Glutamatergic neuron (in vitro differentiated cells): ENCODE measurements around the gene TCF7L2. TPM values are rescaled to one million over a fixed set of nuclear protein-coding genes. Genes with fewer than 3 reads are reported as not detected.

ENCODE experiments used
- DNase-seq: peaks from one replicate; pipeline ENCODE4 v3.0.0; 2022
- H3K27ac Mint-ChIP-seq: one replicate; pipeline ENCODE4 v1.8.0; 2020; ENCODE audit warnings: mild to moderate bottlenecking, mixed read lengths, inconsistent platforms; ENCODE audit not compliant: unreplicated experiment
- H3K27me3 Mint-ChIP-seq: one replicate; pipeline ENCODE4 v1.8.0; 2020; ENCODE audit warnings: mild to moderate bottlenecking, moderate library complexity, mixed read lengths, inconsistent platforms; ENCODE audit not compliant: unreplicated experiment
- H3K36me3 Mint-ChIP-seq: one replicate; pipeline ENCODE4 v1.8.0; 2020; ENCODE audit warnings: mild to moderate bottlenecking, mixed read lengths, inconsistent platforms; ENCODE audit not compliant: unreplicated experiment
- H3K4me1 Mint-ChIP-seq: one replicate; pipeline ENCODE4 v1.8.0; 2020; ENCODE audit warnings: mild to moderate bottlenecking, low read depth, mixed read lengths, inconsistent platforms; ENCODE audit not compliant: unreplicated experiment
- H3K4me3 Mint-ChIP-seq: one replicate; pipeline ENCODE4 v1.8.0; 2020; ENCODE audit warnings: mild to moderate bottlenecking, mixed read lengths, inconsistent platforms; ENCODE audit not compliant: unreplicated experiment
- H3K9me3 Mint-ChIP-seq: one replicate; pipeline ENCODE4 v1.8.0; 2020; ENCODE audit warnings: mild to moderate bottlenecking, moderate library complexity, mixed read lengths, inconsistent platforms; ENCODE audit not compliant: unreplicated experiment
- total RNA-seq: library from RNA; stranded (reverse); fragmentation: NEBNext Ultra II Directional; extraction: Animal tissue kit (Norgen Biotek cat#: 25700); gene quantifications from one replicate; pipeline ENCODE4 v1.2.1, GENCODE V29; 2021; ENCODE audit not compliant: unreplicated experiment
- TF ChIP-seq, protein P1 (sequence below): fragments of 200-600 bp; sonication (generic); IDR thresholded peaks from one replicate; pipeline ENCODE4 v1.5.0; 2021; ENCODE audit not compliant: partially characterized antibody, unreplicated experiment

Gene TCF7L2
- total RNA-seq, 1 donor from 2014 or later: 5.0 TPM

DNA sequence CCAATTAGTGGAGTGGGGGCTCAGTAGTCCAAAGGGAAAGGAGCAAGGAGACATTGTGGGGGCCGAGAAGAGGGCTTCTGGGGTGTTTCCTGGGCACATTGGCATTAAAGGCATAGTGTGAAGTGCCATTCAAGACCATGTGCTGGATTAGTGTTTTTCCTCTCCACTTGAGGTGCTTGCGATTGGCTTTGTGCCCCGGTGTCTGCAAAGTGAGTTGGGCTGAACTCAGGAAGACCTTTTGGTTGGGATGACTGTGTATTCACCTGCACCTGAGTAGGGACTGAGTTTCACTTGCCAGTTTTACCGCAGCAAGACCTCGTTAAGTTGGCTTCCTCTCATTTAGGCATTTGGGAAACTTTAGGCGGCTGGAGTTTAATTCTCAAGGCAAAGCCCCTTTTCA is 73.0 kb downstream of the TCF7L2 start:
- DNase-seq: no peak
- no peak overlapping the region for H3K4me3 Mint-ChIP-seq
- no peaks in the 10 kb centered on the region for H3K36me3 Mint-ChIP-seq
- TF ChIP-seq, protein P1, sequence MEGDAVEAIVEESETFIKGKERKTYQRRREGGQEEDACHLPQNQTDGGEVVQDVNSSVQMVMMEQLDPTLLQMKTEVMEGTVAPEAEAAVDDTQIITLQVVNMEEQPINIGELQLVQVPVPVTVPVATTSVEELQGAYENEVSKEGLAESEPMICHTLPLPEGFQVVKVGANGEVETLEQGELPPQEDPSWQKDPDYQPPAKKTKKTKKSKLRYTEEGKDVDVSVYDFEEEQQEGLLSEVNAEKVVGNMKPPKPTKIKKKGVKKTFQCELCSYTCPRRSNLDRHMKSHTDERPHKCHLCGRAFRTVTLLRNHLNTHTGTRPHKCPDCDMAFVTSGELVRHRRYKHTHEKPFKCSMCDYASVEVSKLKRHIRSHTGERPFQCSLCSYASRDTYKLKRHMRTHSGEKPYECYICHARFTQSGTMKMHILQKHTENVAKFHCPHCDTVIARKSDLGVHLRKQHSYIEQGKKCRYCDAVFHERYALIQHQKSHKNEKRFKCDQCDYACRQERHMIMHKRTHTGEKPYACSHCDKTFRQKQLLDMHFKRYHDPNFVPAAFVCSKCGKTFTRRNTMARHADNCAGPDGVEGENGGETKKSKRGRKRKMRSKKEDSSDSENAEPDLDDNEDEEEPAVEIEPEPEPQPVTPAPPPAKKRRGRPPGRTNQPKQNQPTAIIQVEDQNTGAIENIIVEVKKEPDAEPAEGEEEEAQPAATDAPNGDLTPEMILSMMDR: no peak
- no peak overlapping the region for H3K27ac Mint-ChIP-seq
- peaks cover 3% of the 10 kb centered on the region for H3K27me3 Mint-ChIP-seq
- peaks cover 6% of the 10 kb centered on the region for H3K9me3 Mint-ChIP-seq
- peaks cover 18% of the 10 kb centered on the region for H3K4me1 Mint-ChIP-seq

DNA sequence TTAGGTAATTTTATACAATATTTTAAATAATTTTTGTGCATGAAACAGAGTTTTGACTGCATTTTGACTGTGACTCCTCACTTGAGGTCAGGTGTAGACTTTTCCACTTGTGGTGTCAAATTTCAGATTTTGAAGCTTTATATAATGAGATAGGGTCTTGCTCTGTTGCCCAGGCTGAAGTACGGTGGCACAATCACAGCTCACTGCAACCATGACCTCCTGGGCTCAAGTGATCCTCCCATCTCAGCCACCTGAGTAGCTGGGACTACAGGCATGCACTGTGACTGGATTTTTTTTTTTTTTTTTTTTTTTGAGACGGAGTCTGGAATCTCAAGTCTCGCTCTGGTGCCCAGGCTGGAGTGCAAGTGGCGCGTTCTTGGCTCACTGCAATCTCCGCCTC is 74.9 kb downstream of the TCF7L2 start:
- DNase-seq: no peak
- H3K36me3 Mint-ChIP-seq: no peaks in the 10 kb centered on the region
- TF ChIP-seq, protein P1: no peak
- H3K4me3 Mint-ChIP-seq: no peak overlapping the region
- H3K4me1 Mint-ChIP-seq: peaks cover 22% of the 10 kb centered on the region
- H3K27ac Mint-ChIP-seq: no peak overlapping the region
- peaks cover 4% of the 10 kb centered on the region for H3K9me3 Mint-ChIP-seq
- peaks cover 1% of the 10 kb centered on the region for H3K27me3 Mint-ChIP-seq

DNA sequence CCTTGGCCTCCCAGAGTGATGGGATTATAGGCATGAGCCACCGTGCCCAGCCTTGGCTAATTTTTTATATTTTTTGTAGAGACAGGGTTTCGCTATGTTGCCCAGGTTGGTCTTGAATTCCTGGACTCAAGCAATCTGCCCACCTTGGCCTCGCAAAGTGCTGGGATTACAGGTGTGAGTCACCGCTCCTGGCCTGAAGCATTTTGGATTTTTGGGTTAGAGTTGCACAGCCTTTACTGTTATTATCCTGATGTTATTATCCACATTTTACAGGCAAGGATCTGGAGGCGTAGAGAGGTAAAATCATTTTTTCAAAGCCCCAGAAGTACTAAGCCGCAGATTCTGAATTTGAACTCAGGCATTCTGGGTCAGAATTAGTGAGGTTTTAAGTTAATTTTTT is 75.4 kb downstream of the TCF7L2 start:
- TF ChIP-seq, protein P1: no peak
- peaks cover 19% of the 10 kb centered on the region for H3K4me1 Mint-ChIP-seq
- no peak overlapping the region for H3K27ac Mint-ChIP-seq
- DNase-seq: no peak
- no peak overlapping the region for H3K4me3 Mint-ChIP-seq
- peaks cover 1% of the 10 kb centered on the region for H3K27me3 Mint-ChIP-seq
- peaks cover 4% of the 10 kb centered on the region for H3K9me3 Mint-ChIP-seq
- no peaks in the 10 kb centered on the region for H3K36me3 Mint-ChIP-seq

DNA sequence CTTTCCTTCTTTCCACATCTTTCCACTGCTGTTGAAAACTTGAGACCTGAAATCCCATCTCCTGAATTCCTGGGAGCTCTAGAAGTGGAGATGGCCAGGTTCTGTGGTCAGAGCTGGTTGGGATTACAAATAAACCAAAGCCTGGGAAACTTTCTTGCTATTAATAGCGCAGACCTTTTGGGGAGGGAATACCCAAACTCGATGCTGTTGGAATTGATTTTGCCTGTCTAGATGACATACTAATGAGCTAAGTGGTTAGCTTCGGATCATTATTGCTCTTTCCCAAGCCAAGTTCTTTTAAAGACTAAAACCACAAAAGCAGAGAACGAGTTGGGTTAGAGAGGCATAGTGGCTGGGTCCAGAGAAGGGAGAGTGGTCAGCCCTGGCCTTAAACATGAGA is 76.6 kb downstream of the TCF7L2 start:
- Mint-ChIP-seq H3K27ac (no peak overlapping the region), H3K4me3 (no peak overlapping the region), H3K27me3 (peaks cover 1% of the 10 kb centered on the region), H3K4me1 (peaks cover 19% of the 10 kb centered on the region), H3K36me3 (no peaks in the 10 kb centered on the region), H3K9me3 (peaks cover 4% of the 10 kb centered on the region)
- no peak for DNase-seq
- TF ChIP-seq, protein P1: no peak

- Mint-ChIP-seq H3K4me3 (no peak overlapping the region), H3K4me1 (peaks cover 19% of the 10 kb centered on the region), H3K36me3 (no peaks in the 10 kb centered on the region), H3K27me3 (peaks cover 1% of the 10 kb centered on the region), H3K27ac (no peak overlapping the region), H3K9me3 (peaks cover 4% of the 10 kb centered on the region)
- no peak for DNase-seq
- TF ChIP-seq, protein P1: no peak
Observed at GRCh38 chr10:113027230-113027573, 77.2 kb downstream of the TCF7L2 start.
